Ammon's horn (tissue), 1 donor: Measurements from ENCODE around the gene DPM1.

Experiments
- DNase-seq: peaks from one replicate; pipeline ENCODE4 v3.0.0-alpha.2; 2016; ENCODE audit warnings: low spot score

The DPM1 gene

GRCh38 chr20:50957798-50958614, at the start of gene DPM1:
Gene DPM1 (minus strand): TSS chr20:50958532. CDS start chr20:50958523, 9 bp downstream.
- peak; percentile 93 for DNase-seq

GRCh38 chr20:51005214-51005613, 46.9 kb upstream of the DPM1 start:
- DNase-seq = no peak

GRCh38 chr20:51004781-51005180, 46.4 kb upstream of the DPM1 start:
- DNase-seq = no peak

GRCh38 chr20:51004305-51004727, 46.0 kb upstream of the DPM1 start:
- DNase-seq = no peak

GRCh38 chr20:51003753-51004152, 45.4 kb upstream of the DPM1 start:
- no peak for DNase-seq

- DNase-seq = no peak
Measured at GRCh38 chr20:51002633-51003032, 44.3 kb upstream of the DPM1 start.

GRCh38 chr20:51001430-51002265, 43.3 kb upstream of the DPM1 start:
- DNase-seq = no peak

- DNase-seq = no peak
Measured at GRCh38 chr20:50999355-50999754, 41.0 kb upstream of the DPM1 start.

GRCh38 chr20:50996901-50997865, 38.9 kb upstream of the DPM1 start:
- DNase-seq = peak; percentile 23

GRCh38 chr20:50995506-50995905, 37.2 kb upstream of the DPM1 start:
- no peak for DNase-seq

GRCh38 chr20:50993876-50994275, 35.5 kb upstream of the DPM1 start:
- DNase-seq = peak; percentile 23

GRCh38 chr20:50992733-50993457, 34.6 kb upstream of the DPM1 start:
- DNase-seq = peak; percentile 22

- no peak for DNase-seq
Measured at GRCh38 chr20:50992336-50992732, 34.0 kb upstream of the DPM1 start.

GRCh38 chr20:50991076-50991475, 32.7 kb upstream of the DPM1 start:
- DNase-seq = no peak

GRCh38 chr20:50987493-50988210, 29.3 kb upstream of the DPM1 start:
- peak; percentile 92 for DNase-seq

GRCh38 chr20:50983321-50983720, 25.0 kb upstream of the DPM1 start:
- no peak for DNase-seq

GRCh38 chr20:50982363-50982762, 24.0 kb upstream of the DPM1 start:
- no peak for DNase-seq

- no peak for DNase-seq
Measured at GRCh38 chr20:50981714-50982048, 23.3 kb upstream of the DPM1 start.

- DNase-seq = peak; percentile 75
Measured at GRCh38 chr20:50980851-50981713, 22.8 kb upstream of the DPM1 start.
